ENCODE measurements around the gene MRGPRD. TPM values are rescaled to one million over a fixed set of nuclear protein-coding genes. Genes with fewer than 3 reads are reported as not detected.

MRGPRD gene
- total RNA-seq (2021) (not detected in 3 replicates), Bru-seq, nascent RNA (not detected)
- long read RNA-seq, experiment 1 = 0 reads
- long read RNA-seq, experiment 2 = 0 reads
- long read RNA-seq, experiment 3 = 0 reads

GRCh38 chr11:68980776-68981065, at the start of gene MRGPRD:
MRGPRD (minus strand) TSS chr11:68980986; CDS start chr11:68980986, 0 bp downstream.
- Mint-ChIP-seq H3K27me3 (ENCODE audit: low read depth) (no peaks in the 10 kb centered on the region; the same call in 1 of the 2 replicates), H3K4me3 (no peak within 1 kb of the TSS), H3K27ac (no peak within 1 kb of the TSS), H3K4me1 (peaks cover 10% of the 10 kb centered on the region), H3K36me3 (no peaks in the 10 kb centered on the region), H3K9me3 (peaks cover 13% of the 10 kb centered on the region)
- TF ChIP-seq ZNF512 (CRISPR knock-in tag; IDR thresholded peaks at IDR 0.05; ENCODE audit: borderline replicate concordance) (no peak), PREB (CRISPR knock-in tag; IDR thresholded peaks at IDR 0.05; ENCODE audit: borderline replicate concordance) (no peak)
- CTCF ChIA-PET = interaction anchor here (1.3 to 2.2 kb wide), 3 partner anchors 25 to 121 kb away, joined by 3 to 10 read pairs (median 4); no protein-coding TSS in a partner anchor
- POLR2A ChIA-PET = no interaction called here
- ATAC-seq (no peak; the same call in 1 of the 2 replicates), DNase-seq (ENCODE audit: low spot score) (no peak)

- no peak for TF ChIP-seq ZBTB43 (CRISPR knock-in tag; IDR thresholded peaks at IDR 0.05)
- TF ChIP-seq ZNF138 (CRISPR knock-in tag; conservative IDR thresholded peaks at IDR 0.05) = no peak
- TF ChIP-seq GTF2I (CRISPR knock-in tag; conservative IDR thresholded peaks at IDR 0.05) = no peak
- no peak for TF ChIP-seq E2F4 (CRISPR knock-in tag; IDR thresholded peaks at IDR 0.05; ENCODE audit: borderline replicate concordance, low read depth)
- no peak for TF ChIP-seq PREB (CRISPR knock-in tag; IDR thresholded peaks at IDR 0.05; ENCODE audit: borderline replicate concordance)
- no peak for TF ChIP-seq IRF2 (CRISPR knock-in tag; IDR thresholded peaks at IDR 0.05; ENCODE audit: borderline replicate concordance, low read depth)
- no peak for TF ChIP-seq ARID4B (CRISPR knock-in tag; IDR thresholded peaks at IDR 0.05; ENCODE audit: borderline replicate concordance)
- no peak for TF ChIP-seq JAZF1 (CRISPR knock-in tag; IDR thresholded peaks at IDR 0.05)
- H3K4me1 Mint-ChIP-seq = peaks cover 19% of the 10 kb centered on the region
- no peaks in the 10 kb centered on the region for H3K36me3 Mint-ChIP-seq
- ChIA-PET CTCF (interaction anchor here (1.1 kb wide), 1 partner anchor 14 kb away, joined by 4 read pairs; no protein-coding TSS in a partner anchor), POLR2A (no interaction called here)
- no peaks in the 10 kb centered on the region for H3K9me3 Mint-ChIP-seq
- no peaks in the 10 kb centered on the region for H3K27me3 Mint-ChIP-seq (ENCODE audit: low read depth)
- no peak for DNase-seq (ENCODE audit: low spot score)
- ATAC-seq = no peak
- H3K27ac Mint-ChIP-seq = no peak overlapping the region
- H3K4me3 Mint-ChIP-seq = no peak overlapping the region
Observed at GRCh38 chr11:69030301-69030700, 49.5 kb upstream of the MRGPRD start.

All from WTC11 (cell line).